Measurements from ENCODE around the gene ATP11A.

The ATP11A gene

DNA sequence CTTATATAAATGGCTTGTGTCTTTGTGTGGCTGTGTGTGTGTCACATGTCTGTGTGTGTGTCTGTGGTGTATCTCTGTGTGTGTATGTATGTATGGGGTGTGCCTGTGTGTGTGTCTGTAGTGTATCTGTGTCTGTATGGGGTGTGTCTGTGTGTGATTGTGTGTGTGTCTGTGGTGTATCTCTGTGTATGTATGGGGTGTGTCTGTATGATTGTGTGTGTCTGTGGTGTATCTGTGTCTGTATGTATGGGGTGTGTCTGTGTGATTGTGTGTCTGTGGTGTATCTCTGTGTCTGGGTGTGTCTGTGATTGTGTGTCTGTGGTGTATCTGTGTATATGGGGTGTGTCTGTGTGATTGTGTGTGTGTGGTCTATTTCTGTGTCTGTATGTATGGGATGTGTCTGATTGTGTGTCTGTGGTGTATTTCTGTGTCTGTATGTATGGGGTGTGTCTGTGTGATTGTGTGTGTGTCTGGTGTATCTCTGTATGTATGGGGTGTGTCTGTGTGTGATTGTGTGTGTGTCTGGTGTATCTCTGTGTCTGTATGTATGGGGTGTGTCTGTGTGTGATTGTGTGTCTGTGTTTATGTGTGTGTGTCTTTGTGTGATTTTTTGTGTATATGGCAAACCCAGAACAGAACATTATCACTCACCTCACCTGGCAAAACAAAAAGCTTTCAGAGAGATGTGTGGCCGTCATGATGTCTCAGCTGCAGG, 223.0 kb downstream of the ATP11A start:
- no peak for DNase-seq

- no peak for DNase-seq
Observed at GRCh38 chr13:112916296-112916695, 226.5 kb downstream of the ATP11A start.

DNA sequence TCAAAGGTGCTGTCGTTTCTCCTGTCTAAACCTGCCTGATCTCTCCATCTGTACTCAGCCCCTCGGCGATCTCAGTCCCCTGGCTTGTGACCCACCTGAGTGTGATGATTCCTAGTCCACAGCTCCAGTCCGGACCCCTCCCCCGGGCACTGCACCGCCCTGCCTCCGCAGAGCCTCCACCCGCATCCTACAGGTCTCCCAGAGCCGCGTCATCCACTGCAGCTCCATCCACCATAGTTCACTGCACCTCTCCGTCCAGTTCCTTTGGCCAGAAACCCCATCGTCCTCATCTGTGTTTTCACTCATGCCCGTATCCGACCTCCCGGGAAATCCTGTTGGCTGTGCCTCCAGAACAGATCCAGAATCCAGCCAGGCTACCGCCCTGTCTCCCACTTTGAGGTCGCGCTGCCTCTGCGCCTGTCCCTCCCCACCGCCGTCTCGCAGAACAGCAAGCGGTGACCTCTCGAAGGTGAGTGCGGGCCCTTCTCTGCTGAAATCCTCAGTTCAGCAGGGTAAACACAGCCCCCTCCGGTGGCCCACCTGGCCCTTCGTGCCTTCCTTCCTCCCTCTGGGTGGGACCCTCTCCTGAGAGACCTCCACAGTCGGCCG, 227.3 kb downstream of the ATP11A start:
- no peak for DNase-seq

DNA sequence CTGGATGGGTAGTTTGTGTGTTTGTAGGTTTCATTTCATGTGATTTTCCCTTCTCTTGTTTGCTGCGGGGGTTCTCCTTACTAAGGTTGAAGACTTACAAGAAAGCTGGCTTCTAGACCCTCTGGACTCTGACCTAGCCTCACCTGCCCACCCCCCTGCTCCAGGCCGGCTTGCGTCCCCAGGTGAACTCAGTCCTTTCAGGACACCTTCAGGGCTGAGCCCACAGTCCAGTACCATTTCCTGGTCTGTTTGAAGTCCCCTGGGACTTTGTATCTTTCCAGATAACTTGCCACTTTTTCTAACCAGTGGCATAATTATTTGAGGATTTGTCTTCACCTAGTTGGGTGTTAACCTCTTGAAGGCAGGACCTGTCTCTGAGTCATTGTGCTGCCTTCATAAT, 227.9 kb downstream of the ATP11A start:
- no peak for DNase-seq

DNA sequence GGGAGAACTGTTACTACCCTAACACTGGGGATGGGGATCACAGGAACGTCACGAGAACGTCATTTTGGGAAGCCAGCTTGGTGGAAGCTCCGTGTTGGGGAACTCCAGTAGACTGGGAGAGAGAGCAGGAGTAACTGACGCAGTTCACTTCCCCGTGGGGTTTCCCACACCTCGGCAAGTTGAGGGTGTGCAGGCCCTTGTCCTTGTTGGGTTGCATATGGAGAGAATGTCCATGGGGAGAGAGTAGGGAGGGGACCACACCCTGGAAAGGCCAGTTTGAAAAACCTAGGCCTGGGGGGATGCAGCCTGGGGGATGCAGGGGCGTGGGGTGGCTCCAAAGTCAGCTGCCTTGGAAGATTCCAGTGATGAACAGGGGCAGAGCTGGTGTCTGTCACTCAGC, 228.4 kb downstream of the ATP11A start:
- no peak for DNase-seq

- DNase-seq = no peak
Observed at GRCh38 chr13:112918746-112919145, 228.9 kb downstream of the ATP11A start.

DNA sequence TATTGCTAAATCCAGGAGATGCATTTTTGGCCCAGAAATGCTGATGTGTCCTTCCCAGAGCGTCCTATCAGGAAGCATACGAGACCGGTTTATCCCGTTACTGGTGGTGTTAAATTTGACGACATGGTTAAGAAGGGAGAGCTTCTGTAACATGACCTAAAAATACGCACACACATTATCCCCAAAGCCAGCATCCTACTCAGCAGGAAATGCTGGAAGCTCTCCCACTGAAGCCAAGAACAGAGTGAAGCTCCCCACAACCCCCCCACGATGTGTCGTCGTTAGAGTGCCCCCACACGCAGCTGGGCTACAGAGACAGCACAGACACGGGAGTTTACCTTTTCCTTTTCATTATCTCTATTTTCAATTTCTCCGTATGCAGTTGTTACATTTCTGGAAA, 234.1 kb downstream of the ATP11A start:
- DNase-seq = no peak

- DNase-seq = no peak
Observed at GRCh38 chr13:112924365-112924764, 234.5 kb downstream of the ATP11A start.

DNA sequence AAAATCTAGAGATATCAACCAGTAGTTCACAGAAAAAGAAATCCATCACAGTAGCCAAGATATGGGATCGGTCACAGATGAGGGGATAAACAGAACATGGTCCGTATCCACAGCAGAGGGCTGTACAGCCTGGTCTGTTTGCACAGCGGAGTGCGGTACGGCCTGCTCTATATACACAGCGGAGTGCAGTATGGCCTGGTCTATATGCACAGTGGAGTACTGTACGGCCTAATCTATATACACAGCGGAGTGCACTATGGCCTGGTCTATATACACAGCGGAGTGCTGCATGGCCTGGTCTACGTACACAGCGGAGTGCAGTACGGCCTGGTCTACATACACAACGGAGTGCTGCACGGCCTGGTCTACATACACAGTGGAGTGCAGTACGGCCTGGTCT, 236.2 kb downstream of the ATP11A start:
- DNase-seq = no peak

GRCh38 chr13:112926993-112927392, 237.2 kb downstream of the ATP11A start:
- DNase-seq = no peak

DNA sequence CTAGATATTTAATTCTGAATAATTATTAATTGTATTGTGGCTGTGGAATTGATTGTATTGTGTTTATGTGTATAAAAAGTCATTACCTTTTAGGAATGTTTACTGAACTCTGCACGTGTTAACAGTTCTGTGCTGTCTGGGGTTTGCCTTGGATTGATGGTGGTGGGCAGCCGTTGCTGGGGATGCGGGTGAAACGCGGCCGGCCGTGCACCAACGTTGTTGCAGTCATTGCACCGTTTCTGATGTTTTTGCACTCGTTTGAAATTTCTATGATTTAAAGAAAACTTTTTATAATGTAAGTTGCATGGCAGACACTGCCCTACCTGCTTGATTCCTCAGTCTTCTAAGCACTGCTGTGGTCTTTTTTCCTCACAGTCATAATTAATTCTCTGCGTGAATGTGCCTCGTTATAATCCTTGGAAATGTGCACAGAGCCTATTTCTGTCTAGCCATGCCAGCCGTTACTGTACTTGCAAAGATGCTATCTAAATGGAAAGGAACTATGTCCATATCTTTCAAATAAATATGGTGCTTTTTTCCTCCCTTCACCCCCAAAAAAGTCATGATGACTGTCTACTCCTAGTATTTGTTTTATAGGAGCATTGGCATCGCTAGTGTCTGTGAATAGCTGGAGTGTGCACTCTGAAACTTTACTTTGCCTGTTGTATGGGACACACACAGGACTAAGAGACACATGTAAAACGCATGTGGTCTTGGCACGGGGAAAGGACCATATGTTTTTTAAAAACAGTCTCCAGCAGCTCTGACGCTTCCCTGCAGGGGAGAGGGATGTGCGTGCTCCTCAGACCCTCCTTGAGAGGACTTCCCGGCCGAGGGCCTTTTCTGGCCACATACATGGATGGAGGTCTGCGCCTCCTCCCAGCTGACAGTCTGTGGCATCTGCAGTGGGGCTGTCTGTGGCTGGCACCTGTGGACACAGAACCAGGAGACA, 238.5 kb downstream of the ATP11A start:
- no peak for DNase-seq

DNA sequence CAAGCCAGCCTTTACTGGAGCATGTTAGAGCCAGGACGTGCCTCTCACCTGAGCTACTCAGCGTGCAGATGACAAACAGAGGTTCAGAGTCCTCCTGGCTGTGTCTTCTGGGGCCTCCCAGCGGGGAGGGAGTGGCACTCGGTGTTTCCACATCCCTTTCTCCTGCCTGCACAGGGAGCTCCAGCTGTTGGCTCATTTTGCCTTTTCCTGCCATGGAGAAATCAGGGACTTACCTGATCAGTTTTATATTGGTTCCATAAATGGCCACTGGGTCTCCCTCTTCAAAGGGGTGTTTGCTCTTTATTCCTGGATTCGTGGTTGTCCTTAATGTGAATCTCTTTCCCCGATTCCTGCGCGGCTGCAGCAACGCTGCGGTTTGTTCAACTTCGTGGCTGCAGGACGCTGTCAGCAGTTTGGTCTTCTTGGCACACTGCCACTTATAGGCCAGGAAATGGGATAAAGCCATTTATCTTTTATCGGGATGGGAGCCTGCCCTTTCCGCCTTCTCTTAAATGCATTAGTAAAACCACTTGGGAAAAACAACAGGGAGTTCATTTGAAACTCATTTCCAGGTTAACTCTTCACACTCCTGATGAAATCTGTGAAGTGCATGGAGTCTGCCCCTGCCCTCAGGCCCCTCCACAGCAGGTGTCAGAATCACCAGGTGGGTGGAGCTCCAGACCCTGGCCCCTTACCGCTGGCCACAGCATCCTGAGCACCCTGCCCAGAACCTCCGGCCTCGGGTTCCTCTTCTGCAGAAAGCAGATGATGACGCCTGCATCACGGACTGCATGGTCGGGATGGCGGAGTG, 239.3 kb downstream of the ATP11A start:
- no peak for DNase-seq

DNA sequence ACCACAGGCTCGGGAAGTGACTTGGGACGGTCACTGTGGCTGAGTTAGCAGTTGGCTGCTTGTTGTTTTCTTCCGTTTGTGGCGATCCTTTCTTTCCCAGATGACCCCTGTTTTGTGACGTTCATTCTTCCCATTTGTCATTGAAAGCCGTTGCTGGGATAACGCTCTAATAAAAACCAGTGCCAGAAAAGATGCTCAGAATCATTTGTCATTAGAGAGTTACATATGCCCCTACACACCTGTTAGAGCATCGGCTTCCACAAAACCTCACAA, 239.9 kb downstream of the ATP11A start:
- no peak for DNase-seq

DNA sequence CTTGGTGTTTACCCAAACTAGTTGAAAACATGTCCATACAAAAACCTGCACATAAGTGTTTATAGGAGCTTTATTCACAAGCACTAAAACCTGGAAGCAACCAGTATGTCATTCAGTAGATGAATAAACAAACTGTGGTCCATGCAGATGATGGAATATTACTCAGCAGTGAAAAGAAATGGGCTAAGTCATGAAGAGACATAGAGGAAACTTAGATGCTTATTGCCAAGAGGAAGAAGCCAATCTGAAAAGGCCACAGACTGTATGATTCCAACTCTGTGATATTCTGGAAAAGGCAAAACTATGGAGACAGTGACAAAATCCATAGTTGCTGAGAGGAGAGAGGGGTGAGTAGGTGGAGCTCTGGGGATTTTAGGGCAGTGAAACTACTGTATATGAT, 240.4 kb downstream of the ATP11A start:
- no peak for DNase-seq

GRCh38 chr13:112931028-112931934, 241.4 kb downstream of the ATP11A start:
- peak; percentile 47 to 53 for DNase-seq

- DNase-seq = no peak
Observed at GRCh38 chr13:112932971-112933370, 243.1 kb downstream of the ATP11A start.

GRCh38 chr13:112933649-112934048, 243.8 kb downstream of the ATP11A start:
- peak; percentile 32 to 65 for DNase-seq

GRCh38 chr13:112934078-112934477, 244.2 kb downstream of the ATP11A start:
- DNase-seq = no peak

Data from cerebellar nuclear complex (tissue), 1 donor.